ENCODE measurements around the gene TIMM17B. TPM values are rescaled to one million over a fixed set of nuclear protein-coding genes. Genes with fewer than 3 reads are reported as not detected.

The TIMM17B gene
- total RNA-seq, 2 donors from 2014 or later = 78.6 to 83.3 TPM

DNA sequence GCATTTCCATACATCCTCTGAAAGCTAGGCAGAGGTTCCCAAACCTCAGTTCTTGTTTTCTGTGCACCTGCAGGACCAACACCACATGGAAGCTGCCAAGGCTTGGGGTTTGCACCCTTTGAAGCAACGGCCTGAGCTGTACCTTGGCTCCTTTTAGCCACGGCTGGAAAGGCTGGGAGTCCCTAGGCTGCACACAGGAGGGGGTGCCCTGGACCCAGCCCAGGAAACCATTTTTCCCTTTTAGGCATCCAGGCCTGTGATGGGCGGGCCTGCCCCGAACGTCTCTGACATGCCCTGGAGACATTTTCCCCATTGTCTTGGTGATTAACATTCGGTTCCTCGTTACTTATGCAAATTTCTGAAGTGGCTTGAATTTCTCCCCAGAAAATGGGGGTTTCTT is 44.7 kb downstream of the TIMM17B start:
- Histone ChIP-seq H3K27me3 (ENCODE audit: control insufficient read depth, insufficient read depth, low read length, poor library complexity, severe bottlenecking) (no peaks in the 10 kb centered on the region), H3K4me3 (ENCODE audit: low read length) (no peak overlapping the region), H3K9me3 (ENCODE audit: control insufficient read depth, low read length) (peaks cover 4% of the 10 kb centered on the region), H3K9ac (ENCODE audit: extremely low read depth, low read length, poor library complexity, severe bottlenecking) (no peak overlapping the region), H3K27ac (ENCODE audit: low read depth, low read length) (no peak overlapping the region), H3K4me1 (ENCODE audit: control insufficient read depth, insufficient read depth, low read length) (no peaks in the 10 kb centered on the region), H3K36me3 (ENCODE audit: control insufficient read depth, insufficient read depth, low read length) (no peaks in the 10 kb centered on the region)
- Mint-ChIP-seq H3K9me3 (peaks cover 74% of the 10 kb centered on the region), H3K27ac (no peak overlapping the region), H3K4me1 (peaks cover 5% of the 10 kb centered on the region), H3K27me3 (ENCODE audit: insufficient read depth) (peaks cover 3% of the 10 kb centered on the region), H3K36me3 (ENCODE audit: low read depth) (peaks cover 4% of the 10 kb centered on the region), H3K4me3 (no peak overlapping the region)
- WGBS, 2 experiments (ENCODE audit: insufficient coverage in 1 of 2, insufficient read length in 1 of 2) = 90 to 92% methylated on average over 2 to 7 of the region's 7 CpGs
- TF ChIP-seq, protein P1, sequence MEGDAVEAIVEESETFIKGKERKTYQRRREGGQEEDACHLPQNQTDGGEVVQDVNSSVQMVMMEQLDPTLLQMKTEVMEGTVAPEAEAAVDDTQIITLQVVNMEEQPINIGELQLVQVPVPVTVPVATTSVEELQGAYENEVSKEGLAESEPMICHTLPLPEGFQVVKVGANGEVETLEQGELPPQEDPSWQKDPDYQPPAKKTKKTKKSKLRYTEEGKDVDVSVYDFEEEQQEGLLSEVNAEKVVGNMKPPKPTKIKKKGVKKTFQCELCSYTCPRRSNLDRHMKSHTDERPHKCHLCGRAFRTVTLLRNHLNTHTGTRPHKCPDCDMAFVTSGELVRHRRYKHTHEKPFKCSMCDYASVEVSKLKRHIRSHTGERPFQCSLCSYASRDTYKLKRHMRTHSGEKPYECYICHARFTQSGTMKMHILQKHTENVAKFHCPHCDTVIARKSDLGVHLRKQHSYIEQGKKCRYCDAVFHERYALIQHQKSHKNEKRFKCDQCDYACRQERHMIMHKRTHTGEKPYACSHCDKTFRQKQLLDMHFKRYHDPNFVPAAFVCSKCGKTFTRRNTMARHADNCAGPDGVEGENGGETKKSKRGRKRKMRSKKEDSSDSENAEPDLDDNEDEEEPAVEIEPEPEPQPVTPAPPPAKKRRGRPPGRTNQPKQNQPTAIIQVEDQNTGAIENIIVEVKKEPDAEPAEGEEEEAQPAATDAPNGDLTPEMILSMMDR (conservative IDR thresholded peaks at IDR 0.05) = no peak
- DNase-seq = no peak

DNA sequence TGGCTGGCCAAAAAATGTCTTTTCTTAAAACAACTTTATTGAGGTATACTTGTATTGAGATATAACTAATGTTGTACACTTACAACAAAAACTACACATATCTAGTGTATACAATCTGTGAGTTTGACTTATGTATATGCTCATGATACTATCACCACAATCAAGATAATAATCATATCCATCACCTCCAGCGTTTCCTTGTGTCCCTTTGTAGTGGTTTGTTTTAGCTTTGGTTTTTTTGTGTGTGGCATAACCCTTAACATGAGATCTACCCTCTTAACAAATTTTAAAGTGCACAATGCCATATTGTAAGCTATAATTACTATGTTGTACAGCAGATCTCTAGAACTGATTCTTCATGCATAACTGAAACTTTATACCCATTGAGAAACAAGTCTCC is 48.7 kb downstream of the TIMM17B start:
- Mint-ChIP-seq H3K9me3 (peaks cover 66% of the 10 kb centered on the region), H3K4me3 (no peak overlapping the region), H3K36me3 (ENCODE audit: low read depth) (peaks cover 4% of the 10 kb centered on the region), H3K27me3 (ENCODE audit: insufficient read depth) (peaks cover 3% of the 10 kb centered on the region), H3K27ac (no peak overlapping the region), H3K4me1 (no peaks in the 10 kb centered on the region)
- Histone ChIP-seq H3K27me3 (ENCODE audit: control insufficient read depth, insufficient read depth, low read length, poor library complexity, severe bottlenecking) (no peaks in the 10 kb centered on the region), H3K4me1 (ENCODE audit: control insufficient read depth, insufficient read depth, low read length) (no peaks in the 10 kb centered on the region), H3K36me3 (ENCODE audit: control insufficient read depth, insufficient read depth, low read length) (no peaks in the 10 kb centered on the region), H3K9me3 (ENCODE audit: control insufficient read depth, low read length) (peaks cover 4% of the 10 kb centered on the region), H3K4me3 (ENCODE audit: low read length) (no peak overlapping the region), H3K9ac (ENCODE audit: extremely low read depth, low read length, poor library complexity, severe bottlenecking) (no peak overlapping the region), H3K27ac (ENCODE audit: low read depth, low read length) (no peak overlapping the region)
- TF ChIP-seq, protein P1 (conservative IDR thresholded peaks at IDR 0.05) = no peak
- no peak for DNase-seq
- no CpG with 5 or more reads among the region's 1 CpG for WGBS, 2 experiments (ENCODE audit: insufficient coverage in 1 of 2, insufficient read length in 1 of 2)

Other genes starting within 250 kb of the TIMM17B start
- under 1 TPM; 0.51 to 0.84 TPM for gene WAS, start 214.0 kb downstream of the TIMM17B start, total RNA-seq
- gene SUV39H1, start 201.0 kb downstream of the TIMM17B start, total RNA-seq = 10 to 100 TPM in 1 of 2 donors, 1 to 10 TPM in 1; 7.8 to 10.6 TPM
- not detected for gene GLOD5, start 136.0 kb downstream of the TIMM17B start, total RNA-seq
- not detected for gene GATA1, start 111.2 kb downstream of the TIMM17B start, total RNA-seq
- 100 to 1,000 TPM; 121 to 135 TPM for gene HDAC6, start 95.7 kb downstream of the TIMM17B start, total RNA-seq
- gene ERAS, start 71.3 kb downstream of the TIMM17B start, total RNA-seq = not detected
- gene PCSK1N, start 62.2 kb downstream of the TIMM17B start, total RNA-seq = 1 to 10 TPM; 2.9 to 4.0 TPM
- 10 to 100 TPM; 46.6 to 69.0 TPM for gene PQBP1, start 162 bp upstream of the TIMM17B start, total RNA-seq
- 10 to 100 TPM; 22.8 to 24.7 TPM for gene SLC35A2, start 13.9 kb upstream of the TIMM17B start, total RNA-seq
- gene PIM2, start 21.3 kb upstream of the TIMM17B start, total RNA-seq = 10 to 100 TPM; 26.2 to 94.0 TPM
- gene OTUD5, start 59.8 kb upstream of the TIMM17B start, total RNA-seq = 10 to 100 TPM; 50.3 to 56.5 TPM
- gene KCND1, start 74.1 kb upstream of the TIMM17B start, total RNA-seq = 1 to 10 TPM; 3.6 to 7.0 TPM
- 10 to 100 TPM; 55.9 to 63.1 TPM for gene GRIPAP1, start 104.5 kb upstream of the TIMM17B start, total RNA-seq
- 10 to 100 TPM; 33.2 to 34.4 TPM for gene TFE3, start 145.6 kb upstream of the TIMM17B start, total RNA-seq
- gene CCDC120, start 161.2 kb upstream of the TIMM17B start, total RNA-seq = 10 to 100 TPM; 13.4 to 13.5 TPM
- gene PRAF2, start 176.2 kb upstream of the TIMM17B start, total RNA-seq = 10 to 100 TPM in 1 of 2 donors, 1 to 10 TPM in 1; 8.2 to 15.7 TPM
- gene WDR45, start 182.1 kb upstream of the TIMM17B start, total RNA-seq = 10 to 100 TPM; 29.8 to 42.5 TPM
- gene GPKOW, start 226.0 kb upstream of the TIMM17B start, total RNA-seq = 10 to 100 TPM; 17.9 to 23.7 TPM